ENCODE measurements around the gene ZMAT2.
"Not testable (repeated sequence)": the region's sequence is repeated elsewhere in the genome, so short reads cannot be mapped to it uniquely, and the experiment has no call there.

ZMAT2 gene

GRCh38 chr5:140700177-140701144 lies at the start of gene ZMAT2:
ZMAT2 (plus strand) TSS chr5:140700447; CDS start chr5:140700461, 14 bp downstream.
- POLR2A ChIA-PET (ENCODE audit: low non-redundant PET), result no interaction called here
- TF ChIP-seq CTCF (conservative IDR thresholded peaks at IDR 0.05; ENCODE audit: low read depth), result no peak
- H3K27ac ChIP-seq, result peak within 1 kb of the TSS; percentile 65
- peak; percentile 98 for DNase-seq (ENCODE audit: low spot score)
- CTCF ChIA-PET, result interaction anchor here (0.5 kb wide), 1 partner anchor 340 kb away, joined by 3 read pairs; no protein-coding TSS in a partner anchor

- no peak for DNase-seq (ENCODE audit: low spot score)
- H3K27ac ChIP-seq, result no peak overlapping the region
- TF ChIP-seq CTCF (conservative IDR thresholded peaks at IDR 0.05; ENCODE audit: low read depth), result no peak
- POLR2A ChIA-PET (ENCODE audit: low non-redundant PET), result interaction anchor here (0.6 kb wide), 1 partner anchor 1653 kb away, joined by 3 read pairs; no protein-coding TSS in a partner anchor
- CTCF ChIA-PET, result no interaction called here
Measured at GRCh38 chr5:140658870-140659269, 41.4 kb upstream of the ZMAT2 start.

- POLR2A ChIA-PET (ENCODE audit: low non-redundant PET); CTCF ChIA-PET; DNase-seq (ENCODE audit: low spot score); H3K27ac ChIP-seq: not testable (repeated sequence)
Measured at GRCh38 chr5:140660371-140660770, 39.9 kb upstream of the ZMAT2 start.

GRCh38 chr5:140664030-140664358 lies 36.3 kb upstream of the ZMAT2 start:
- POLR2A ChIA-PET (ENCODE audit: low non-redundant PET), result interaction anchor here (0.5 to 2.5 kb wide), 2 partner anchors 17 to 117 kb away, joined by 4 to 14 read pairs; partner anchors contain the start of genes IK and NDUFA2
- no peak for TF ChIP-seq CTCF (conservative IDR thresholded peaks at IDR 0.05; ENCODE audit: low read depth)
- peak overlapping the region; percentile 94 for H3K27ac ChIP-seq
- DNase-seq (ENCODE audit: low spot score), result no peak
- CTCF ChIA-PET, result interaction anchor here (0.7 to 1.0 kb wide), 2 partner anchors 21 to 106 kb away, joined by 3 to 4 read pairs; no protein-coding TSS in a partner anchor

- no peak for TF ChIP-seq CTCF (conservative IDR thresholded peaks at IDR 0.05; ENCODE audit: low read depth)
- DNase-seq (ENCODE audit: low spot score), result peak; percentile 99
- H3K27ac ChIP-seq, result peak within 1 kb of the TSS; percentile 94
- ChIA-PET POLR2A (ENCODE audit: low non-redundant PET) (interaction anchor here (0.5 to 2.5 kb wide), 3 partner anchors 18 to 225 kb away, joined by 4 to 14 read pairs (median 6); partner anchors contain the start of genes IK and NDUFA2), CTCF (interaction anchor here (0.6 to 1.0 kb wide), 3 partner anchors 22 to 1357 kb away, joined by 3 to 6 read pairs (median 4); no protein-coding TSS in a partner anchor)
Measured at GRCh38 chr5:140664359-140665119, 35.7 kb upstream of the ZMAT2 start, which contains the start of gene WDR55. WDR55 (plus strand) TSS chr5:140664904; CDS start chr5:140664913, 9 bp downstream.

GRCh38 chr5:140671035-140671434 lies 29.2 kb upstream of the ZMAT2 start:
- CTCF ChIA-PET, result not testable (repeated sequence)

GRCh38 chr5:140671472-140672125 lies 28.6 kb upstream of the ZMAT2 start:
- TF ChIP-seq CTCF (conservative IDR thresholded peaks at IDR 0.05; ENCODE audit: low read depth), result no peak
- ChIA-PET POLR2A (ENCODE audit: low non-redundant PET) (no interaction called here), CTCF (interaction anchor here (0.6 kb wide), 1 partner anchor 357 kb away, joined by 6 read pairs; no protein-coding TSS in a partner anchor)
- peak overlapping the region; percentile 29; the same call in 1 of the 2 replicates for H3K27ac ChIP-seq
- DNase-seq (ENCODE audit: low spot score), result no peak

More at GRCh38 chr5:140671035-140671434, 29.2 kb upstream of the ZMAT2 start:
- peak overlapping the region; percentile 29; the same call in 1 of the 2 replicates for H3K27ac ChIP-seq
- POLR2A ChIA-PET (ENCODE audit: low non-redundant PET); DNase-seq (ENCODE audit: low spot score): not testable (repeated sequence)

Data from RWPE1 (cell line).